HepG2 (cell line): Measurements from ENCODE around the gene PLCB4. TPM values are rescaled to one million over a fixed set of nuclear protein-coding genes. Genes with fewer than 3 reads are reported as not detected.
A peak's percentile ranks its signal among the peaks of the same experiment; 100 is the strongest.

Experiments
- ATAD3A ChIP-seq: sonication (generic); formaldehyde crosslinking; IDR thresholded peaks from 2 replicates; pipeline ENCODE4 v1.4.0; 2020; ENCODE audit warnings: missing genetic modification reagents
- ATF3 ChIP-seq: sonication (generic); formaldehyde crosslinking; IDR thresholded peaks from 2 replicates; pipeline ENCODE4 v1.4.0; 2020; ENCODE audit warnings: missing genetic modification reagents
- CERS6 ChIP-seq: sonication (generic); formaldehyde crosslinking; IDR thresholded peaks from 2 replicates; pipeline ENCODE4 v1.5.0; 2020; ENCODE audit warnings: missing genetic modification reagents
- DBP ChIP-seq: sonication (generic); formaldehyde crosslinking; IDR thresholded peaks from 2 replicates; pipeline ENCODE4 v1.4.0; 2020; ENCODE audit warnings: missing genetic modification reagents; ENCODE audit errors: not compliant biosample characterization
- HNRNPUL1 ChIP-seq: fragments of 200-400 bp; formaldehyde crosslinking; IDR thresholded peaks from 2 replicates; pipeline ENCODE4 v1.6.1; 2017; ENCODE audit warnings: low read depth, mild to moderate bottlenecking, low read length, moderate library complexity
- MAFG ChIP-seq: sonication (generic); formaldehyde crosslinking; IDR thresholded peaks from 2 replicates; pipeline ENCODE4 v1.5.1; 2020; ENCODE audit warnings: mild to moderate bottlenecking, missing genetic modification reagents
- NFKB2 ChIP-seq: sonication (generic); formaldehyde crosslinking; IDR thresholded peaks from 2 replicates; pipeline ENCODE4 v1.4.0; 2020; ENCODE audit warnings: missing genetic modification reagents, borderline replicate concordance
- NFKBIZ ChIP-seq: IDR thresholded peaks from 2 replicates; pipeline ENCODE4 v1.6.1; 2018; ENCODE audit warnings: missing genetic modification reagents, missing compliant biosample characterization
- RERE ChIP-seq: IDR thresholded peaks from 2 replicates; pipeline ENCODE4 v1.6.1; 2016; ENCODE audit warnings: low read depth, missing genetic modification reagents, missing compliant biosample characterization
- RFX1 ChIP-seq: fragments of 450-650 bp; IDR thresholded peaks from 2 replicates; pipeline ENCODE4 v1.6.1; 2017
- RXRB ChIP-seq: IDR thresholded peaks from 2 replicates; pipeline ENCODE4 v1.6.1; 2016; ENCODE audit warnings: borderline replicate concordance, missing genetic modification reagents, missing compliant biosample characterization
- SIN3A ChIP-seq: IDR thresholded peaks from 2 replicates; pipeline ENCODE4 v1.6.1; 2011; ENCODE audit warnings: low read depth, mild to moderate bottlenecking, control low read depth, low read length, borderline replicate concordance
- ZBTB10 ChIP-seq: sonication (generic); formaldehyde crosslinking; IDR thresholded peaks from 2 replicates; pipeline ENCODE4 v1.4.0; 2020; ENCODE audit warnings: missing genetic modification reagents, borderline replicate concordance
- ZNF12 ChIP-seq: sonication (generic); formaldehyde crosslinking; IDR thresholded peaks from 2 replicates; pipeline ENCODE4 v1.5.0; 2020; ENCODE audit warnings: missing genetic modification reagents
- ZNF275 ChIP-seq: sonication (generic); formaldehyde crosslinking; IDR thresholded peaks from 2 replicates; pipeline ENCODE4 v1.8.0; 2022; ENCODE audit warnings: missing genetic modification reagents, mild to moderate bottlenecking, inconsistent platforms, borderline replicate concordance
- ZNF451 ChIP-seq: sonication (generic); formaldehyde crosslinking; IDR thresholded peaks from 2 replicates; pipeline ENCODE4 v1.5.0; 2020; ENCODE audit warnings: mild to moderate bottlenecking, missing genetic modification reagents
- polyA plus RNA-seq, 8 experiments: library from polyadenylated mRNA; depleted of rRNA in 3 of 8; stranded (reverse) in 7 of 8; unstranded in 1 of 8; fragments of >200 nt; fragmentation: Illumina TruSeq in 4 of 8; extraction: Trizol in 4 of 8; gene quantifications; 2 replicates each; pipeline versions ENCODE4 v1.2.1 to v1.2.3, GENCODE V29; 2011 to 2016; ENCODE audit warnings: low read depth in 4 of 8, missing spikeins in 1 of 8, mixed read lengths in 1 of 8; ENCODE audit not compliant: insufficient read depth in 1 of 8
- total RNA-seq, 5 experiments: library from RNA; depleted of rRNA; stranded (reverse); fragments of >200 nt; fragmentation: Illumina TruSeq; extraction: Trizol; gene quantifications; 2 replicates each; pipeline ENCODE4 v1.2.3, GENCODE V29; 2016; ENCODE audit warnings: low read depth in 1 of 5

Gene PLCB4
- total and polyA plus RNA-seq, 2 of the 13 experiments (the other 11 are each of a cell fraction or from before 2014, with no cell fraction given): 0.01 TPM; not detected in 1

- TF ChIP-seq ZNF451 (CRISPR knock-in tag) (0 out of 2 replicates have a peak, but pooled peaks have one; percentile 29), NFKBIZ (CRISPR knock-in tag) (peak; percentile 81), RERE (no peak; the same call in none of the 2 replicates), HNRNPUL1 (no peak), ATF3 (CRISPR knock-in tag) (no peak), ATAD3A (CRISPR knock-in tag) (no peak), DBP (CRISPR knock-in tag) (no peak), RFX1 (no peak), SIN3A (no peak), NFKB2 (CRISPR knock-in tag) (no peak), ZNF275 (no peak), ZBTB10 (CRISPR knock-in tag) (peak; percentile 63; the same call in 1 of the 2 replicates), RXRB (CRISPR knock-in tag) (peak; percentile 94), MAFG (CRISPR knock-in tag) (no peak), ZNF12 (CRISPR knock-in tag) (peak; percentile 82; the same call in 1 of the 2 replicates), CERS6 (CRISPR knock-in tag) (no peak)
Observed at GRCh38 chr20:9301129-9302090, 232.5 kb downstream of the PLCB4 start (continued).
